Measurements from ENCODE around the gene SNX24. TPM values are rescaled to one million over a fixed set of nuclear protein-coding genes. Genes with fewer than 3 reads are reported as not detected.

Gene SNX24
- total and polyA plus RNA-seq, 9 of the 15 experiments (the other 6 are each of a cell fraction or from before 2014, with no cell fraction given) = 5.3 to 10.1 (median 7.9) TPM

DNA sequence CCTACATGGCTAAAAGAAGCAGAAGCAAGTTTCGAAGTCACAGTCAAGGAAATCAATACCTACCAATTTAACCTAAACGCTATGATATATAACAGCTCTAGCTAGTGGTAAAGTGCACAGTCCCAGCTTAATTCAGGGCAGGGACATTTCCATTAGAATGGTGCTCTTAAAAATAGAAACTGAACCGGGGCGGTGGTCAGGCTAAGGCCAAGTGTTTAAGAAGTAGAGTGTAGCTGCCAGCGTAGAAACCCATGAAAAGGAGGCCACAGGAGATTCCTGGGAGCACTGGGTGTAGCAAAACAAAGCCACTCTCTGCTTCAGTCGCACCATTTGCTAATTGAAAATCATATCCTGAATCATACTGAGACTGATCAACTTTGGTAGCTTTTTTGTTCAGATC lies 162.3 kb downstream of the SNX24 start (continued):
- TF ChIP-seq NR2C2 (CRISPR knock-in tag; IDR thresholded peaks at IDR 0.05) (no peak), NR2C2 (tag; IDR thresholded peaks at IDR 0.05) (no peak), C11orf30 (IDR thresholded peaks at IDR 0.05; ENCODE audit: low read depth) (no peak)

DNA sequence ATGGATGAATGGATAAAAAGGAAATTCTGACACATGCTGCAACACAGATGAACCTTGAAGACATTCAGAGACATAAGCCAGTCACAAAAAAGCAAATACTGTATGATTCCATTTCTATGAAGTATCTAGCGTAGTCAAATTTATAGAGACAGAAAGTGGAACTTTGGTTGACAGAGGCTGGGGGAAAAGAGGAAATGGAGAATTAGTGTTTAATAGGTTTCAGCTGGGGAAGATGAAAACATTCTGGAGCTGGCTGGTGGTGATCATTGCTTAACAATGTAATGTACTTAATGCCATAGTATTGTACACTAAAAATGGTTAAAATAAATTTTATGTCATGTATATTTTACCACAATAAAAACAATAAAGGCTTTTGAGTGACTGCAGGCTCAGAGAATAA lies 166.9 kb downstream of the SNX24 start:
- H3K79me2 ChIP-seq (ENCODE audit: control insufficient read depth, insufficient read depth, low read length) = no peaks in the 10 kb centered on the region
- no peaks in the 10 kb centered on the region for H3K9me1 ChIP-seq (ENCODE audit: control insufficient read depth, insufficient read depth, low read length)
- FAIRE-seq = no peak
- H3K4me1 ChIP-seq (replicated peaks in 1 of 2; ENCODE audit: control insufficient read depth in 2 of 2, insufficient read depth in 2 of 2, low read length in 2 of 2) = no peaks in the 10 kb centered on the region
- ChIA-PET POLR2A (no interaction called here), CTCF (ENCODE audit: low intra/inter-chr PET ratio) (no interaction called here)
- WGBS (ENCODE audit: insufficient coverage, low coverage, missing lambda C conversion rate) = 5% methylated on average over 1 of the region's 1 CpG
- no peaks in the 10 kb centered on the region for H3K36me3 ChIP-seq (ENCODE audit: control insufficient read depth, insufficient read depth, low read length)
- in situ Hi-C loops (cut with MboI) (no loop called here), intact Hi-C loops (cut with micrococcal nuclease) (no loop called here)
- H2AFZ ChIP-seq (ENCODE audit: low read depth, low read length) = no peak overlapping the region
- H3K9me3 ChIP-seq (replicated peaks; ENCODE audit: control insufficient read depth, insufficient read depth, low read depth, low read length) = no peaks in the 10 kb centered on the region
- no peak overlapping the region for H3K4me3 ChIP-seq
- H3K27ac ChIP-seq (ENCODE audit: extremely low read depth, low read depth, low read length) = no peak overlapping the region
- no TSS peak for BruUV-seq (replicated peaks)
- H3K27me3 ChIP-seq (ENCODE audit: control insufficient read depth in 2 of 2, insufficient read depth in 2 of 2, low read length in 2 of 2) = no peaks in the 10 kb centered on the region; a peak in 1 of 5 replicates
- H3K4me2 ChIP-seq (ENCODE audit: insufficient read depth, low read length) = no peak overlapping the region
- H4K20me1 ChIP-seq (replicated peaks; ENCODE audit: control insufficient read depth, insufficient read depth, low read length) = no peaks in the 10 kb centered on the region; the same call in 1 of the 2 replicates
- H3K9ac ChIP-seq (ENCODE audit: insufficient read depth in 1 of 2, low read depth in 2 of 2, low read length in 2 of 2) = no peak overlapping the region
- DNase-seq (ENCODE audit: extremely low read depth in 1 of 4, low spot score in 3 of 4) = no peak
- no peak for ATAC-seq
- TF ChIP-seq ZNF347 (CRISPR knock-in tag; IDR thresholded peaks at IDR 0.05; ENCODE audit: low read depth) (no peak), MTA1 (IDR thresholded peaks at IDR 0.05; ENCODE audit: borderline replicate concordance) (no peak), TCFL5 (CRISPR knock-in tag; conservative IDR thresholded peaks at IDR 0.05) (no peak), NR2C1 (IDR thresholded peaks at IDR 0.05) (no peak), NR2C1 (tag; IDR thresholded peaks at IDR 0.05) (no peak)
- TF ChIP-seq, protein P1, sequence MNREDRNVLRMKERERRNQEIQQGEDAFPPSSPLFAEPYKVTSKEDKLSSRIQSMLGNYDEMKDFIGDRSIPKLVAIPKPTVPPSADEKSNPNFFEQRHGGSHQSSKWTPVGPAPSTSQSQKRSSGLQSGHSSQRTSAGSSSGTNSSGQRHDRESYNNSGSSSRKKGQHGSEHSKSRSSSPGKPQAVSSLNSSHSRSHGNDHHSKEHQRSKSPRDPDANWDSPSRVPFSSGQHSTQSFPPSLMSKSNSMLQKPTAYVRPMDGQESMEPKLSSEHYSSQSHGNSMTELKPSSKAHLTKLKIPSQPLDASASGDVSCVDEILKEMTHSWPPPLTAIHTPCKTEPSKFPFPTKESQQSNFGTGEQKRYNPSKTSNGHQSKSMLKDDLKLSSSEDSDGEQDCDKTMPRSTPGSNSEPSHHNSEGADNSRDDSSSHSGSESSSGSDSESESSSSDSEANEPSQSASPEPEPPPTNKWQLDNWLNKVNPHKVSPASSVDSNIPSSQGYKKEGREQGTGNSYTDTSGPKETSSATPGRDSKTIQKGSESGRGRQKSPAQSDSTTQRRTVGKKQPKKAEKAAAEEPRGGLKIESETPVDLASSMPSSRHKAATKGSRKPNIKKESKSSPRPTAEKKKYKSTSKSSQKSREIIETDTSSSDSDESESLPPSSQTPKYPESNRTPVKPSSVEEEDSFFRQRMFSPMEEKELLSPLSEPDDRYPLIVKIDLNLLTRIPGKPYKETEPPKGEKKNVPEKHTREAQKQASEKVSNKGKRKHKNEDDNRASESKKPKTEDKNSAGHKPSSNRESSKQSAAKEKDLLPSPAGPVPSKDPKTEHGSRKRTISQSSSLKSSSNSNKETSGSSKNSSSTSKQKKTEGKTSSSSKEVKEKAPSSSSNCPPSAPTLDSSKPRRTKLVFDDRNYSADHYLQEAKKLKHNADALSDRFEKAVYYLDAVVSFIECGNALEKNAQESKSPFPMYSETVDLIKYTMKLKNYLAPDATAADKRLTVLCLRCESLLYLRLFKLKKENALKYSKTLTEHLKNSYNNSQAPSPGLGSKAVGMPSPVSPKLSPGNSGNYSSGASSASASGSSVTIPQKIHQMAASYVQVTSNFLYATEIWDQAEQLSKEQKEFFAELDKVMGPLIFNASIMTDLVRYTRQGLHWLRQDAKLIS (CRISPR knock-in tag; IDR thresholded peaks at IDR 0.05) = no peak
- TF ChIP-seq, protein P2, sequence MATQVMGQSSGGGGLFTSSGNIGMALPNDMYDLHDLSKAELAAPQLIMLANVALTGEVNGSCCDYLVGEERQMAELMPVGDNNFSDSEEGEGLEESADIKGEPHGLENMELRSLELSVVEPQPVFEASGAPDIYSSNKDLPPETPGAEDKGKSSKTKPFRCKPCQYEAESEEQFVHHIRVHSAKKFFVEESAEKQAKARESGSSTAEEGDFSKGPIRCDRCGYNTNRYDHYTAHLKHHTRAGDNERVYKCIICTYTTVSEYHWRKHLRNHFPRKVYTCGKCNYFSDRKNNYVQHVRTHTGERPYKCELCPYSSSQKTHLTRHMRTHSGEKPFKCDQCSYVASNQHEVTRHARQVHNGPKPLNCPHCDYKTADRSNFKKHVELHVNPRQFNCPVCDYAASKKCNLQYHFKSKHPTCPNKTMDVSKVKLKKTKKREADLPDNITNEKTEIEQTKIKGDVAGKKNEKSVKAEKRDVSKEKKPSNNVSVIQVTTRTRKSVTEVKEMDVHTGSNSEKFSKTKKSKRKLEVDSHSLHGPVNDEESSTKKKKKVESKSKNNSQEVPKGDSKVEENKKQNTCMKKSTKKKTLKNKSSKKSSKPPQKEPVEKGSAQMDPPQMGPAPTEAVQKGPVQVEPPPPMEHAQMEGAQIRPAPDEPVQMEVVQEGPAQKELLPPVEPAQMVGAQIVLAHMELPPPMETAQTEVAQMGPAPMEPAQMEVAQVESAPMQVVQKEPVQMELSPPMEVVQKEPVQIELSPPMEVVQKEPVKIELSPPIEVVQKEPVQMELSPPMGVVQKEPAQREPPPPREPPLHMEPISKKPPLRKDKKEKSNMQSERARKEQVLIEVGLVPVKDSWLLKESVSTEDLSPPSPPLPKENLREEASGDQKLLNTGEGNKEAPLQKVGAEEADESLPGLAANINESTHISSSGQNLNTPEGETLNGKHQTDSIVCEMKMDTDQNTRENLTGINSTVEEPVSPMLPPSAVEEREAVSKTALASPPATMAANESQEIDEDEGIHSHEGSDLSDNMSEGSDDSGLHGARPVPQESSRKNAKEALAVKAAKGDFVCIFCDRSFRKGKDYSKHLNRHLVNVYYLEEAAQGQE (IDR thresholded peaks at IDR 0.05; ENCODE audit: borderline replicate concordance) = no peak
- TF ChIP-seq, protein P2 (CRISPR knock-in tag; IDR thresholded peaks at IDR 0.05; ENCODE audit: low read depth) = no peak
